Measurements from ENCODE around the gene STON2. TPM values are rescaled to one million over a fixed set of nuclear protein-coding genes. Genes with fewer than 3 reads are reported as not detected.
A peak's percentile ranks its signal among the peaks of the same experiment; 100 is the strongest.

Gene STON2
- total RNA-seq, 1 experiment from 2014 or later = 12.3 TPM

DNA sequence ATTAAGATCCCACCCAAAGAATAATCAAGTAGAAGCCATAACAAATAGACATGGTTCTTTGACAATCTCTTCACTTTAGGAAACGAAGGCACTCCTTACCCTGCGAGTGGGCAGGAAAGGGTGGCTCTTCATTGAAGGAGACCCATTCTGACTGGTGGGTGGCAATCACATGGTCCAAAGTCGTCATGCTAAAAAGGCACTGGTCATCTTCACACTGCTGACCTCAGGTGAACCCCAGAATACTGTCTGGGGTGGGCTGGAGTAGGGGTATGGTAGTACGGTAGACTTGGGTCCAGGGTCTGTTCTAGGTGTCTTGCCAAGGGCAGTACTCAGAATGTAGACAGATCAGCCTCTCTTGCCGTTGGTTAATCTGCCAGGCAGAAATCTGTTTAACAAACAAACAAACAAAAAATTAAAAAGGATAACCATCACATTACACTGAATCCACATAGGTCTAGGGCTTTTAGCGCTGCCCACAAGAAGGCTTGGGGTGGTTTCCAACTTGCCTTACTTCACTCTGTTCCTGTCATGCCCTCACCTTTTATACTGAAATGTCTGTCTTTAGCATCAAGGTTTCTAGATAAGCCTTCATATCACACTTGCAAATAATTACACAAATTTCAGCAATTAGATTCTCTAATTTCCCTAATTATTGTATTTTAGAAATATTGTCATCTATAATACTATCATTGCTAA, 1.8 kb downstream of the STON2 start:
- POLR2A ChIA-PET (ENCODE audit: unreplicated experiment) = no interaction called here
- intact Hi-C loops (cut with micrococcal nuclease) = no loop called here
- Histone ChIP-seq H3K79me2 (ENCODE audit: low read length) (no peaks in the 10 kb centered on the region), H3F3A (ENCODE audit: low read length, unreplicated experiment) (peaks cover 11% of the 10 kb centered on the region), H3K27me3 (ENCODE audit: low read length) (no peaks in the 10 kb centered on the region), H3K4me2 (ENCODE audit: low read length) (peak overlapping the region; percentile 83), H2AFZ (ENCODE audit: low read length) (no peak overlapping the region), H3K4me1 (ENCODE audit: insufficient read depth, low read length) (peaks cover 55% of the 10 kb centered on the region), H3K9me2 (replicated peaks; ENCODE audit: low read length) (no peaks in the 10 kb centered on the region), H3K27ac (ENCODE audit: low read length) (peak overlapping the region; percentile 99; the same call in 1 of the 2 replicates), H3K4me3 (ENCODE audit: low read length) (no peak overlapping the region; the same call in 1 of the 2 replicates), H3K36me3 (ENCODE audit: low read depth, low read length) (0 out of 2 replicates have a peak, but pooled peaks cover 3% of the 10 kb centered on the region), H4K20me1 (ENCODE audit: low read length) (no peaks in the 10 kb centered on the region), H3K9me3 (ENCODE audit: low read length) (no peaks in the 10 kb centered on the region), H3K9ac (ENCODE audit: low read length) (peak overlapping the region; percentile 85; the same call in 1 of the 2 replicates)
- TF ChIP-seq CTCF (conservative IDR thresholded peaks at IDR 0.05; ENCODE audit: low read depth, low read length) (no peak), EZH2phosphoT487 (IDR thresholded peaks at IDR 0.05; ENCODE audit: borderline replicate concordance, low read length) (no peak), EZH2 (IDR thresholded peaks at IDR 0.05; ENCODE audit: low read length, unreplicated experiment) (no peak)
- BruUV-seq (replicated peaks) = no TSS peak
- no peak for ATAC-seq
- CTCF ChIA-PET = no interaction called here
- DNase-seq = no peak

GRCh38 chr14:81396113-81396512, 4.0 kb downstream of the STON2 start:
- H3F3A ChIP-seq (ENCODE audit: low read length, unreplicated experiment) = peaks cover 8% of the 10 kb centered on the region
- ChIA-PET CTCF (interaction anchor here (1.0 kb wide), 1 partner anchor 127 kb away, joined by 5 read pairs; no protein-coding TSS in a partner anchor), POLR2A (ENCODE audit: unreplicated experiment) (no interaction called here)
- H3K9me3 ChIP-seq (ENCODE audit: low read length) = no peaks in the 10 kb centered on the region
- peak overlapping the region; percentile 44 for H3K27ac ChIP-seq (ENCODE audit: low read length)
- peak; percentile 53 for DNase-seq
- H3K4me1 ChIP-seq (ENCODE audit: insufficient read depth, low read length) = peaks cover 38% of the 10 kb centered on the region
- BruUV-seq (replicated peaks) = no TSS peak
- H3K9ac ChIP-seq (ENCODE audit: low read length) = no peak overlapping the region
- H3K4me2 ChIP-seq (ENCODE audit: low read length) = no peak overlapping the region
- no peak overlapping the region for H3K4me3 ChIP-seq (ENCODE audit: low read length)
- H3K79me2 ChIP-seq (ENCODE audit: low read length) = no peaks in the 10 kb centered on the region
- ATAC-seq = no peak
- intact Hi-C loops (cut with micrococcal nuclease) = no loop called here
- H3K36me3 ChIP-seq (ENCODE audit: low read depth, low read length) = 0 out of 2 replicates have a peak, but pooled peaks cover 3% of the 10 kb centered on the region
- no peaks in the 10 kb centered on the region for H4K20me1 ChIP-seq (ENCODE audit: low read length)
- no peak for TF ChIP-seq EZH2phosphoT487 (IDR thresholded peaks at IDR 0.05; ENCODE audit: borderline replicate concordance, low read length)
- no peak for TF ChIP-seq CTCF (conservative IDR thresholded peaks at IDR 0.05; ENCODE audit: low read depth, low read length)
- TF ChIP-seq EZH2 (IDR thresholded peaks at IDR 0.05; ENCODE audit: low read length, unreplicated experiment) = no peak
- H3K27me3 ChIP-seq (ENCODE audit: low read length) = no peaks in the 10 kb centered on the region
- H2AFZ ChIP-seq (ENCODE audit: low read length) = no peak overlapping the region
- H3K9me2 ChIP-seq (replicated peaks; ENCODE audit: low read length) = no peaks in the 10 kb centered on the region

DNA sequence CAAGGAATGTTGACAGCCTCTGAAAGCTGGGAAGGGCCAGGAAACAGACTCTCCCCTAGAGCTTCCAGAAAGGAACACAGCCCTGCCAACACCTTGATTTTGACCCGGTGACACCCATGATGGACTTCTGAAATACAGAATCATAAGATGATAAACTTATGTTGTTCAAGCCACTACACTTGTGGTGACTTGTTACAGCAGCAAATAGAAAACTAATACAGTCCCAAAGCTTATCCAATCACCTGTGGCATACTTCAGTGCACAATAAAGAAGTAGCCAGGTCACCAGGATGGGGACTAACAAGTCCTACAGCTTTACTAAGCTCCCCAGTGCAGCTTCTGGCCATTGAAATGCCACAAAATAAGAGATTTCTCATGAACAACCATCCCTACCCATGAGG, 5.4 kb downstream of the STON2 start:
- no peak for ATAC-seq

More for the DNA sequence above, 5.4 kb downstream of the STON2 start:
- Histone ChIP-seq H3K4me2 (ENCODE audit: low read length) (no peak overlapping the region), H3K36me3 (ENCODE audit: low read depth, low read length) (0 out of 2 replicates have a peak, but pooled peaks cover 3% of the 10 kb centered on the region), H3K4me1 (ENCODE audit: insufficient read depth, low read length) (peaks cover 28% of the 10 kb centered on the region), H2AFZ (ENCODE audit: low read length) (no peak overlapping the region), H3K9me2 (replicated peaks; ENCODE audit: low read length) (no peaks in the 10 kb centered on the region), H3K9ac (ENCODE audit: low read length) (no peak overlapping the region), H3K4me3 (ENCODE audit: low read length) (no peak overlapping the region), H3K79me2 (ENCODE audit: low read length) (no peaks in the 10 kb centered on the region), H3K27me3 (ENCODE audit: low read length) (no peaks in the 10 kb centered on the region), H4K20me1 (ENCODE audit: low read length) (no peaks in the 10 kb centered on the region), H3F3A (ENCODE audit: low read length, unreplicated experiment) (peaks cover 5% of the 10 kb centered on the region), H3K9me3 (ENCODE audit: low read length) (no peaks in the 10 kb centered on the region), H3K27ac (ENCODE audit: low read length) (no peak overlapping the region)
- TF ChIP-seq EZH2phosphoT487 (IDR thresholded peaks at IDR 0.05; ENCODE audit: borderline replicate concordance, low read length) = no peak
- no TSS peak for BruUV-seq (replicated peaks)
- intact Hi-C loops (cut with micrococcal nuclease) = no loop called here
- CTCF ChIA-PET = no interaction called here
- no peak for DNase-seq
- POLR2A ChIA-PET (ENCODE audit: unreplicated experiment) = no interaction called here
